ENCODE measurements around the gene GJB3.

- TF ChIP-seq EZH2 (IDR thresholded peaks at IDR 0.05) (no peak), MAX (IDR thresholded peaks at IDR 0.05) (no peak), FOSL1 (IDR thresholded peaks at IDR 0.05; ENCODE audit: low read depth) (no peak), RAD21 (IDR thresholded peaks at IDR 0.05; ENCODE audit: low read depth) (no peak), SIN3A (IDR thresholded peaks at IDR 0.05; ENCODE audit: low read depth) (no peak), POLR2AphosphoS5 (IDR thresholded peaks at IDR 0.05; ENCODE audit: low read depth, low read length) (no peak), REST (IDR thresholded peaks at IDR 0.05; ENCODE audit: low read depth) (no peak)
- TF ChIP-seq, protein P1, sequence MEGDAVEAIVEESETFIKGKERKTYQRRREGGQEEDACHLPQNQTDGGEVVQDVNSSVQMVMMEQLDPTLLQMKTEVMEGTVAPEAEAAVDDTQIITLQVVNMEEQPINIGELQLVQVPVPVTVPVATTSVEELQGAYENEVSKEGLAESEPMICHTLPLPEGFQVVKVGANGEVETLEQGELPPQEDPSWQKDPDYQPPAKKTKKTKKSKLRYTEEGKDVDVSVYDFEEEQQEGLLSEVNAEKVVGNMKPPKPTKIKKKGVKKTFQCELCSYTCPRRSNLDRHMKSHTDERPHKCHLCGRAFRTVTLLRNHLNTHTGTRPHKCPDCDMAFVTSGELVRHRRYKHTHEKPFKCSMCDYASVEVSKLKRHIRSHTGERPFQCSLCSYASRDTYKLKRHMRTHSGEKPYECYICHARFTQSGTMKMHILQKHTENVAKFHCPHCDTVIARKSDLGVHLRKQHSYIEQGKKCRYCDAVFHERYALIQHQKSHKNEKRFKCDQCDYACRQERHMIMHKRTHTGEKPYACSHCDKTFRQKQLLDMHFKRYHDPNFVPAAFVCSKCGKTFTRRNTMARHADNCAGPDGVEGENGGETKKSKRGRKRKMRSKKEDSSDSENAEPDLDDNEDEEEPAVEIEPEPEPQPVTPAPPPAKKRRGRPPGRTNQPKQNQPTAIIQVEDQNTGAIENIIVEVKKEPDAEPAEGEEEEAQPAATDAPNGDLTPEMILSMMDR (IDR thresholded peaks at IDR 0.05 in 2 of 3, conservative IDR thresholded peaks at IDR 0.05 in 1 of 3; ENCODE audit: borderline replicate concordance in 1 of 3, insufficient read depth in 1 of 3, low read depth in 2 of 3, low read length in 2 of 3): no peak
These were observed 9.2 kb upstream of the GJB3 start for GRCh38 chr1:34771573-34772371.

All from HCT116 (cell line).